NOMO-1 treated with dmso at 0.1 percent for 144 hours (cell line): Measurements from ENCODE around the gene TECTA.
"Not testable (repeated sequence)": the region's sequence is repeated elsewhere in the genome, so short reads cannot be mapped to it uniquely, and the experiment has no call there.

Experiments
- DNase-seq: peaks from one replicate; lab custom pipeline; 2025; ENCODE audit not compliant: unreplicated experiment; lab: John Stamatoyannopoulos, UW

TECTA gene

DNA sequence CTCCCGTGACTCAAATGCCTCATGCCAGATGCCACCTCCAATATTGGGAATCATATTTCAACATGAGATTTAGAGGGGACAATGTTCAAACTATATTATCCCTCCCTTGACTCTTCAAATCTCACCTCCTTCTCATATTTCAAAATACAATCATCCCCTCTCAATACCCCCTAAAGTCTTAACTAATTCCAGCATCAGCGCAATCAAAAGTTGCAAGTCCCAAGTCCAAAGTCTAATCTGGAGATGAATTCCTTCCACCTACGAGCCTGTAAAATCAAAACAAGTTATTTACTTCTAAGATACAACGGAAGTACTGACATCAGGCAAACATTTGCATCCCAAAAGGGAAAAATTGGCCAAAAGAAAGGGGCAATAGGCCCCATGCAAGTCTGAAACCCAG is 124.3 kb downstream of the TECTA start:
- no peak for DNase-seq

DNA sequence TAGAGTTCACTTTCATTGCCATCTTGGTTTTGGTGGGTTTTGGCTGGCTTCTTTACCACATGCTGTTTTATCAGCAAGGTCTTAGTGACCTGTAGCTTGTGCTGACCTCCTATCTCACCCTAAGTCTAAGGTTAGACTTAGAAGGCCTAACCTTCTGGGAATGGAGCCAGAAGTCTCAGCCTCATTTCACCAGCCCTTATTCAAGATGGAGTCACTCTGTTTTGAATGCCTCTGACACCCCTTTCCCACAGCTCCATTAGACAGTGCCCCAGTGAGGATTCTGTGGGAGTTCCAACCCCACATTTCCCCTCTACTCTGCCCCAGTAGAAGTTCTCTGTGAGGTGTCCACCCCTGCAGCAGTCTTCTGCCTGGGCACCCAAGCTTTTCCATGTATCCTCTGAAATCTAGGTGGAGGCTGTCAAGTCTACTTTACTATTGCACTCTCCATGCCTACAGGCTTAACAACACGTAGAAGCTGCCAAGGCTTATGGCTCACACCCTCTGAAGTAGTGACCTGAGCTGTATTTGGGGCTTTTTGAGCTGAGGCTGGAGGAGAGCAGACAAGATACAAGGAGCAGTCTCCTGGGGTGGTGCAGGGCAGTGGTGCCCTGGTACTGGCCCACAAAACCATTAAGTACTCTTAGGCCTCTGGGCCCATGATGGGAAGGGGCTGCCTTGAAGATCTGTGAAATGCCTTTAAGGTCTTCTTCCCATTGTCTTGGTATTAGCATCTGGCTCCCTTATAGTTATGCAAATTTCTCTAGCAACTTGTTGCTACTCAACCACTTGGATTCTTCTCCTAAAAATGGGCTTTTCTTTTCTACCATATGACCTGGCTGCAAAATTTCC is 125.6 kb downstream of the TECTA start:
- no peak for DNase-seq

DNA sequence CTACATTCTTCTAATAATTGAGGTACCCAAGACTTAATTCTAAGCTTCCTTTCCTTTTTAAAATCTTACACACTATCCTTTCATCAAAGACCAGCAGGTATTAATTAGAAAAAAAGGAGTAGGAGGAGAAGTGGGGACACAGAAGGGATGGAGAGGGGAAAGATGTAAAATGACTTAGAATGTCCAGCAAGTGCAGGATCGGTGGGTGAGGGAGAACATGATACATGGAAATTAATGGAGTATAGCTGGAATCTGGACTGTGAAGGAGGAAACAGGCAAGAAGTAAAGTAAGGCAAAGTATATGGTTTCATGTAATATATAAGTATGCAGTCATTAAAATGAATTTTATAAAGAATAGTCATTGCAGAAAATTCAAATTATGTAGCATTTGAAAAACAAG is 127.8 kb downstream of the TECTA start:
- no peak for DNase-seq

DNA sequence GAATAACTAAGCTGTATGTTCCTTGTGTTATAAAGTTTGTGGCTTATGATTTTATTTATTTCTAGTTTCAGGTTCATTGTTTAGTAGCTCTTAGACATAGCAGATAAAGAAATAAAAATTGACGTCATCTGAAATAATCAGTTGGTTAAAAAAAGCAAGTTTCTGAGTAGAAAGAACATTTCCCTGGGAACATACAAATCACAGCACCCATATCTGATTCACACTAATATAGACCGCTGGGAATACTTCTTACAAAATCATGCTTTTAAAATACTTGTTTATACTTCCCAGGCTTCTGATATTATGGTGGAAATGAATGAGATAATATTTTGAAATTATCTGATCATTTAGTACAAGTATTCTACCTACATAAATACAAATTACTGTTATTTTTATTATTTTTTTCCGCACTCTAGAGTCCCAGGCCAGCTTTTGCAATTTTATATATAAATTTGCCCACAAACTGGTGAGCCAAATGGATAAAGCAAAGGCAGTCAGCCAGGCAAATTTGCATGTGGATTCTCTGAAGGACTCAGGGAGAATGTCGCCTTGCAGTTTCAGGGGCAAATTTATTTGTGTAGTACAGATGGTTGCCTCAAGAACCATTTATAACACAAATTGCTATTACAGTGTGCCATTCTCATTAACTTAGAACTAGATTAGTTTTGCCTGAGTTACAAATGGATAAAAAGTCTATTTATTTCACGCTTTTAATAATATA is 128.6 kb downstream of the TECTA start:
- no peak for DNase-seq

DNA sequence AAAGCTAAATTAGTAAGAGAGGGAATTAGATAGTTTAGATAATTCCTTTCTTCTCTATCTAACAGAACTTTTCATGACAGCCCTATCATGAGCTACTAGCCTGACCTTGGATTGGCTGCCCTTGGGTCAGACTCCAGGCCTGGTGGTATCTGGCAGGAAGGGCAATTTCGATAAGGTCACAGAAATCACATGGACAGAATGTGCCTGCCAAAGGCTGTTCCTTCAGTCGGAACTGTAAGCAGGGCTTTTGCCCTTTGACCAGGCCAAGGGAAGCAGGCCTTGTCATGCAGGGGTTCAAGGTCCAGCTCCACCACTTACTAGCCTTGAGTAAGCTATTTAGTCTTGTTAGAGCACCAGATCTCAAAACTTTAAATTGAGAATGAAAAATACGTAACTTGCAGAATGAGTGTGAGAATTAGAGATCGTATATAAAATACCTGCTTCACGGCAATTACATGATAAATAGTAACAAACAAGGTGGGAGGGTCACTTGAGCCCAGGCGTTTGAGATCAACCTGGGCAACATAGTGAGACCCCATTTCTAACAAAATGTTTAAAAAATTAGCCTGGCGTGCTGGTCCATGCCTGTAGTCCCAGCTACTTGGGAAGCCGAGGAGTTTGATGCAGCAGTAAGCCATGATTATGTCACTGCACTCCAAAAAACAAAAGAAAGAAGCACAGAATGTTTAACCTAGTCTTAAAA is 130.7 kb downstream of the TECTA start:
- DNase-seq = no peak

DNA sequence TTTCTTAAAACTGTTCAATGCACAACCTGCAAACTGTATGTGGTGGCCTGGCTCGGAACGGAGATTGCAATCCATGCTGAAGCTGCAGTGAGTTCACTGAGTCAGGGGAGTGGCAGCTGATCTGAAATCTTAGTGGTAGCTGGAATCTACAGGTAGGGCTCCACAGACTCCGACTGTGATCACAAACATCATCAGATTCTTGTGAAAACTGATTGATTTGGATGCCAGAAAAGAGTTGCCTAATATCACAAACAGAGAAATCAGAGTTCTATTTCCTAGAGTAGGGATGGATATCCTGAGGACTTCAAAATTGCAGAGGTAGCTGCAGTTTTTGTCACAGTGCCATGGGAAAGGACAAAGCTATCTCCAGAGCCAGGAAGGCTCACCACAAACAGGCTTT is 134.0 kb downstream of the TECTA start:
- no peak for DNase-seq

DNA sequence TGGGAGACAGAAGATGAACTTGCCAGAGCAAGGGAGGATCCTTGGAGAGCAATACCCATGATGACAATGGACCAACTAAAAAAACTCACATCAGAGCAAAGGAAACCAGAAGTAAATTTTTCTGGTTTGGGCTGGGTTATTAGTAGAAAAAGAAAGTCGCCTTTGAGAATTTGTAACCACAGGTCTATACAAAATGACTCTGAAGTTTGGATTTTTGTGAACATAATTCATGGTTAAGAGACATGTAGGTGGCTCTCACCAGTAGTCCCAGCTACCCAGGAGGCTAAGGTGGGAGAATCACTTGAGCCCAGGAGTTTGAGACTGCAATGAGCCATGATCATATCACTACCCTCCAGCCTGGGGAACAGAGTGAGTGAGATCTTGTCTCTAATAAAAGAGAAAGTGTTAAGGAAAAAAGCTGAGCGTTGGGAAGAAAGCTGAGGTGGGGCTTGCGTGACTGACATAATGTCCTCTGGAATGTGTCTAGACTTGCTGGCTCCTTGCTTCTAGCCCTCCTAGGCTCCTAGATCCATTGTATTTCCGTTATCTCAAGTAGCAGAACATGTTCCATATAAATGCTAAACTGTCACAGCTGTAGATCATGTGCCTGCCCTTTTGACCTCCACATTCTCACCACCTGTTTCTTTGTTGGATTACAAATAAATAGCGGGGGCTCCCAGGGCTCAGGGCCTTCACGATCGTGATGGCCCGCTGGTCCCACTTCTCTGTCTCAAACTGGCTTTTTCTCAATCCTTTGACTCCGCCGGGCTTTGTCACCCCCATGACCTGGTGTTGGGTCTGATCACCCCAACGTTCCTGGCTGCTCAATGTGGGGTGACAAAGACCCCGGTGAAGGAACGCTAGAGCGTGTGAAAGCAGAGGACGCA is 135.3 kb downstream of the TECTA start:
- no peak for DNase-seq

DNA sequence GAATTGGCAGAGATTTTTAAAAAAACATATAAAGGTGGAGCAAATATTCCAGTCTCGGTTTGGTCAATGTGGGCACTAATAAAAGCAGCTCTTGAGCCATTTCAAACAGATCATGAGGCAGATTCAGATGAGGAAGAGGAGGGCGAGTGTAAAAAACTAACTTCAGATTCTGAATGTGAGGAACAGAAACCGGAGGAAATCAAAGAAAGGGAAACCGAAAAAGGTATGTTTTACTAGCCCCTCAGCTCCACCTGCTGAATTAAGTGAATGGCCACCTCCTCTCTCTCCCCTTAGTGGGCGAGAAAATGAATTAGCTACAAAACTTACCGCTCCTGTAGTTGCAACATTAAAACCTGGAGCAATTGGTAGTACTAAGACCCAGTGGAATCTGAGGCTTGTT is 136.2 kb downstream of the TECTA start:
- DNase-seq = not testable (repeated sequence)

DNA sequence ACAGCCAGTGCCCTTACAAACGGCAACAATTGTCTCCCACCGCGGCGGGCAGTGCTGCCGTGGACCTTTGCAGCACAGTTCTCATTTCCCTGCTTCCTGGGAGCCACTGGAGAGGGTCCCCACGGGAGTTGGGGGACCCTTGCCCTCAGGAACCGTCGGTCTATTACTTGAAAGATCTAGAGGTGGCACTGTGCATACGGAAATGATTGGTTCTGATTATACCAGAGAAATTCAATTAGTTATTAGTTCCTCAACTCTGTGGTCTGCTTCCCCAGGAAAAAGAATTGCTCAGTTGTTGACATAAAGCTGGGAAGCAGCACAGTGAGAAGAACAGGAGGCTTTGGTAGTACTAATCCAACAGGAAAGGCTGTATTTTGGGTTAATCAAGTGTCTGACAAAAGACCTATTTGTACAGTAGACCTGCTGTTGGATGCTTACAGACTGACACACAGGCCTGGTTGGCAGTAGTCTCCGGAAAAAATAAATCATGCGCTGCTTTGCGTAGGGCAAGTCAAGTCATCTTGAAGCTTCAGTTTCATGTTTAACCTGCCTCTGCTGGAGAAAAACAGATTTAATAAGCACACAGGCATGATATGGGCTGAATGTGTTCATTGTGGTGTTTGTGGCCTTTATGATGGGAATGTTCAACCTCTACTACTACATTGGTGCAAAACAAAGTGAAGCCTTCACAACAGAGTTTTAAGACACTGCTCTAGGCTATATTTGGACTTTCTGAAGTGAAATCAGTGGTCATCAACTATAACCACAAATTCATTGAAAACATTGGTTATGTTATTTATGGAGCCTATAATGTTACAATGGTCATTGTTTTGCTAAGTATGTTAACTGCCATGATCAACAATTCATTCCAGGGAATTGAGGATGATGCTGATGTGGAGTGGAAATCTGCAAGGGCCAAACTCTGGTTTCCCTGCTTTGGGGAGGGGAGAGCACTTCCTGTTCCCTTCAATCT is 136.9 kb downstream of the TECTA start:
- DNase-seq = no peak

DNA sequence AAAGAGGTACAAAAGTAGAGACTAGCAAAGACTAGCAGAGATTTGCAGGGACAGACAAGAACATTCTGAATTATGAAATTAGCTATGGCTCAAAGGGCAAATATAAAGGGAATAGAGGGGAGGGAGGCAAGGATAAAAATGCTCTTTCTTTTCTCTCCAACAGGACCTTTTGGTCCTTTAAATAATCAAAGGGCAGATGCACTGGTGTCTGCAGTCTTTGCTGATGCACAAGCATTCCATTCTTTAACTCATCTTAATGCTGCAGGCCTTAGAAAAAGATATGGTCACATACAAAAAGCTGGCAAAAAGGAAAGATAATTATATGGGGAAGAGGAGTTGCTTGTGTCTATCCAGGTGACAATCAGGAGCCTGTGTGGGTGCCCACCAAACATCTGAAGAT is 137.9 kb downstream of the TECTA start:
- no peak for DNase-seq

DNA sequence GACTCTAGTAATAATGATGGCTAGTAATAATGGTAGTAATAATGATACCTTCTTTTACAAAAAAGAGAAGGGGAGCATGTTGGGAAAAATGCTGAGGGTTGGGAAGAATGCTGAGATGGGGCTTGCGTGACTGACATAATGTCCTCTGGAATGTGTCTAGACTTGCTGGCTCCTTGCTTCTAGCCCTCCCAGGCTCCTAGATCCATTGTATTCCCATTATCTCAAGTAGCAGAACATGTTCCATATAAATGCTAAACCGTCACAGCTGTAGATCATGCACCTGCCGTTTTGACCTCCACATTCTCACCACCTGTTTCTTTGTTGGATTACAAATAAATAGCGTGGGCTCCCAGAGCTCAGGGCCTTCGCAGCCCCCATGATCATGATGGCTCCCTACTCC is 139.0 kb downstream of the TECTA start:
- DNase-seq = not testable (repeated sequence)

DNA sequence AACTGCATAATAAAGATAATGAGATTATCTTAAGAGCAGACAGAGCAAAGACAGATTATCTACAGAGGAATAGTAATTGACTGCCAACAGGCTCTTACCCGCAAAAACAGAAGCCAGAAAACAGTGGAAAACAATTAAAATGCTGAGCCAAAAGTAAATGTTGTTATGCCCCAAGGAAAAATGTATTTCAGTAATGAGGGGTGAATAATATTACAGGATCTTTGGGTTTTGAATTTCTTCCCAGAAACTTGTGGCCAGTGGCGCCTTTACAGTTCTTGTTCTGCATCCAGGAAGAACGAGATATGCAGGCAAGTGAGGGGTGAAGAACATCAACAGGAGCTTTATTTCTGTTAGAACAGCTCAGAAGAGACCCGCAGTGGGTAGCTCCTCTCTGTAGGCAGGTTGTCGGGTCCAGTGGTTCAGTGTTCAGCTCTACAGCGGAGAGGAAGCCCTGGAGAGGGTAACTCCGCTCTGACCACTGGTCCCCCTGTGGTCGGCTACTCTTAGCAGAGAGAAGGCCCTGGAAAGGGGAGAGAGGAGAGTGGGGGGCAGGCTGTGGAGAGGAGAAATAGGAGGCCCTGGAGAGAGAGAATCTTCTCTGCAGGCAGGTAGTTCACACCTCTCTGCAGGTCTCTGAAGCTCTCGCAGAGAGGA is 139.7 kb downstream of the TECTA start:
- DNase-seq = no peak
